Mucosa of descending colon (tissue), 3 donors: ENCODE measurements around the gene DNAH17. TPM values are rescaled to one million over a fixed set of nuclear protein-coding genes. Genes with fewer than 3 reads are reported as not detected.

Experiments used
- ATAC-seq: fragments of 200-7000 bp; cut with Tn5 transposase; one replicate; pipeline ENCODE4 v1.9.1; 2020; ENCODE audit warnings: mild to moderate bottlenecking, moderate library complexity
- DNase-seq, 3 donors: peaks; one replicate each; pipeline ENCODE4 v3.0.0-alpha.2; 2020
- H3K36me3 ChIP-seq: fragments of 200-600 bp; one replicate; pipeline ENCODE4 v1.8.0; 2021; ENCODE audit warnings: low read depth, mild to moderate bottlenecking
- H3K4me1 ChIP-seq: fragments of 200-600 bp; one replicate; pipeline ENCODE4 v1.8.0; 2021; ENCODE audit warnings: low read depth, mild to moderate bottlenecking
- H3K4me3 ChIP-seq: fragments of 200-600 bp; one replicate; pipeline ENCODE4 v1.8.0; 2021; ENCODE audit warnings: mild to moderate bottlenecking
- H3K9me3 ChIP-seq: fragments of 200-600 bp; one replicate; pipeline ENCODE4 v1.8.0; 2021; ENCODE audit warnings: mild to moderate bottlenecking
- intact Hi-C, 2 donors: fragments of 100-400 bp; cut with DNase I in 1 of 2; cut with micrococcal nuclease in 1 of 2; formaldehyde crosslinking; loops; one replicate each; pipeline versions ENCODE4 v1.11.0 to v1.11.1; 2022; cut with DNase I, micrococcal nuclease
- total RNA-seq, 3 donors: library from RNA; stranded (reverse); fragmentation: NEBNext Ultra II Directional in 2 of 3; extraction: Animal tissue kit (Norgen Biotek cat#: 25700) in 2 of 3; gene quantifications; one replicate each; pipeline versions ENCODE4 v1.2.1 to v1.2.4, GENCODE V29; 2021 to 2023
- TF ChIP-seq, protein P1 (sequence below): fragments of 200-600 bp; IDR thresholded peaks from one replicate; pipeline ENCODE4 v1.8.0; 2022; ENCODE audit warnings: antibody characterized with exemption, mild to moderate bottlenecking
- donor health status: DM: no; HTN: no; CAD: no; lungs with moderate emphysema.
- donor health status: DM: no; HTN: no; CAD: no.
- donor health status: DM: no; HTN: yes; CAD: no.

DNAH17 gene
- total RNA-seq, 3 donors from 2014 or later: 0.06 to 0.17 TPM; not detected in 1

DNA sequence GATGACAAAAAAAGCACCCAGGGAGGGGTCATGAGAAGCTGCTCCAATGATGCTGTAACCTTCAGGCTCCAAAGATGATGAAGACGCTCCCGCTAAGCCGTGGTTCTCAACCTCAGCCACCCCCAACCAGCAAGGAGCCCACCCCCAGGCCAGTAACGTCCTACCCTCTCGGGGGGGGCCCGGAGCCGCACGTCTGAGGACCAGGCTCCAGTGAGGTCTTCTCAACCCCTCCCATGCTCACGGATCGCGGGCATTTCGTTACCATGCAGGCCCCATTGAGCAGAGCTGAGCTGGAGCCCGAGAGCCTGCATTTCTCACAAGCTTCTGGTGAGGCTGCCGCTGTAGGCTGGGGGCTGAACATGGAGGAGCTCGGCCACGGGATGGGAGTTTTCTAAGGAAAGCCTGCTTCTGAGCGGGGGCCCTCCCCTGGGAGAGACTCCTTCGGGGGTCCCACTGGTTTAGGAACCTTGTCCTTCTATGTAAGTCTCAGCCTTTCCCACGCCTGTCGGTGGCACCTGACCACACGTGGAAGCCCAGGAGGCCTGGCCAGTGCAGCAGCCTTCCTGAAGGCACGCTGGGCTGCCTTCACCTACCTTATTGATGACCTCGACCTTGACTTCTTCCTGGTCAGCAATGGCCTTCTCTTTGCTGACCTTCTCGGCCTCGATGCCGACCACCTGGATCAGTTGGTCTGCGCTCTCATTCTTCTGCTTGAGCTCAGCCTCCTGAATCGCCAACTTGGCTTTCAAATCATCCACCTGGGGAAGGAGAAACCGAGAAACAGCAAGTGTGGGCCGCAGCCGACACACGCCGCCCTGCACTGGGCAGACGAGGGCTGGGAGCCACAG, 116.0 kb downstream of the DNAH17 start:
- DNase-seq (no peak), ATAC-seq (no peak)
- Histone ChIP-seq H3K4me3 (no peak overlapping the region), H3K36me3 (no peaks in the 10 kb centered on the region), H3K4me1 (no peaks in the 10 kb centered on the region), H3K9me3 (no peaks in the 10 kb centered on the region)
- intact Hi-C loops: no loop called here
- TF ChIP-seq, protein P1, sequence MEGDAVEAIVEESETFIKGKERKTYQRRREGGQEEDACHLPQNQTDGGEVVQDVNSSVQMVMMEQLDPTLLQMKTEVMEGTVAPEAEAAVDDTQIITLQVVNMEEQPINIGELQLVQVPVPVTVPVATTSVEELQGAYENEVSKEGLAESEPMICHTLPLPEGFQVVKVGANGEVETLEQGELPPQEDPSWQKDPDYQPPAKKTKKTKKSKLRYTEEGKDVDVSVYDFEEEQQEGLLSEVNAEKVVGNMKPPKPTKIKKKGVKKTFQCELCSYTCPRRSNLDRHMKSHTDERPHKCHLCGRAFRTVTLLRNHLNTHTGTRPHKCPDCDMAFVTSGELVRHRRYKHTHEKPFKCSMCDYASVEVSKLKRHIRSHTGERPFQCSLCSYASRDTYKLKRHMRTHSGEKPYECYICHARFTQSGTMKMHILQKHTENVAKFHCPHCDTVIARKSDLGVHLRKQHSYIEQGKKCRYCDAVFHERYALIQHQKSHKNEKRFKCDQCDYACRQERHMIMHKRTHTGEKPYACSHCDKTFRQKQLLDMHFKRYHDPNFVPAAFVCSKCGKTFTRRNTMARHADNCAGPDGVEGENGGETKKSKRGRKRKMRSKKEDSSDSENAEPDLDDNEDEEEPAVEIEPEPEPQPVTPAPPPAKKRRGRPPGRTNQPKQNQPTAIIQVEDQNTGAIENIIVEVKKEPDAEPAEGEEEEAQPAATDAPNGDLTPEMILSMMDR: no peak

DNA sequence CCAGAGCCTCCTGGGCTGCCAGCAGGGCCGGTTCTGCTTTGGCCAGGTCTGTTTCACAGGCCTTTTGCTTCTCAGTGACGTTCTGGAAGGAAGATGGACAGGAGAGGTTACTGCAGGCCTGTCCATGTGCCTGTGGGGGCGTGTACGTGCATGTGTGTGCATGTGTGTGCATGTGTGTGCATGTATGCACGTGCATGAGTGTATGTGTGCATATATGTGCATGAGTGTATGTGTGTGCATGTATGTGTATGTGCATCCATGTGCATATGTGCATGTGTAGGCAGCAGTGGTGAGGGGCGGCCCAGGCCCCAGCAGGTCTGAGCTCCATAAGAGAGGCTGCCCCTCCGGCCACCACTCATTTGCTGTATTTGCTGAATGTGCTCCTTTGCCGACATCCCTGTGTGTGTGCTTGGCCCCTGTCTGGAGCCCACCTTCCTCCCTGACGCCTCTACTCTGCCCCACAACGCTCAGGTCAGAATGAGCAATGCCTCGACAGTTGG, 117.0 kb downstream of the DNAH17 start:
- intact Hi-C loops: no loop called here
- ATAC-seq: no peak
- no peaks in the 10 kb centered on the region for H3K4me1 ChIP-seq
- H3K9me3 ChIP-seq: no peaks in the 10 kb centered on the region
- no peak for DNase-seq
- TF ChIP-seq, protein P1: no peak
- no peaks in the 10 kb centered on the region for H3K36me3 ChIP-seq
- no peak overlapping the region for H3K4me3 ChIP-seq

DNA sequence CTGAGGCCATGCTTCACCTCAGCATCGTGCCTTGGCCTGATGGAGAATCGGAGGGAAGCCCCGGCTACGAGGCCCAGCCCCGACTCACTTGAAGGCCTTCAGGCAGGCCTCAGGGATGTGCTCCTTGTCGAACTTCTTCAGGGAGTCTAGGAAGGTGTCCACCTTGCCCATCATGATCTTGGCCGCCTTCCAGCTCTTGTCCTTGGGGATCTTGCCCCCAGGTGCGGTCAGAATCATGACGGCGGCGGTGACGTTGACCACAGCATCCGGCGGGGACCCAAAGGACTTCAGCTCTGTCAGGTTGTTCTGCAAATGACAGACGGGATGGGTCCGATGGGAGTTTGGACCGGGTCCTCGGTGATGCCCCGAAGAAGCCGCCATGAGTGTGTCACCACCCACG, 117.5 kb downstream of the DNAH17 start:
- ATAC-seq: no peak
- H3K4me3 ChIP-seq: no peak overlapping the region
- TF ChIP-seq, protein P1: no peak
- H3K4me1 ChIP-seq: no peaks in the 10 kb centered on the region
- intact Hi-C loops: no loop called here
- H3K36me3 ChIP-seq: no peaks in the 10 kb centered on the region
- DNase-seq: no peak
- H3K9me3 ChIP-seq: no peaks in the 10 kb centered on the region

DNA sequence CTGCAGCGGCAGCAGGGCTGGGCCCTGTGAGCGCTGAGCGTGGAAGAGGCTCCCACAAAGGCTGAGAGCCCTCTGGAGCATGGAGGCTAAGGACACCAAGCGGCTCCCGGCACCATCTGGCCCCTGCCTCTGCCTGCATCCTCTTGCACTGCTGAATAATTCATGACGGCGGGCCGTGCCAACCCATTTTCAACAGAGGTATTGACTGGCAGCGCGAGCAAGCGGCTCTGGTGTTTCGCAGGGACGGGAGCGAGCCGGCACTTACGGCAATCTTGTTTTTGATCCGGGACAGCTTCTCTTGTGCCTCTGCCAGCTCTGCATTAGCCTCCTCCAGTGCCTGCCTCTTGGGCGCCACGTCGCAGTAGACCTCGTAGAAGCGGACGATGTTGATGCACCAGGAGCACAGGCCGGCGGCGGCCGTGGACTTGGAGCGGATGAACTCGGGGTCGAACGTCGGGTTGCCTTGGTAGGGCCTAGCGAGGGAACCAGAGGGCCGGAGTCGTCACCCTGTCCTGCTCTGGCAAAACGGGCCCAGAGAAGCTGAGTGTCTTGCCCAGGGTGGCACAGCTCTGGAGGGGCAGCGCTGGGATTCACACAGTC, 118.4 kb downstream of the DNAH17 start:
- no peak for DNase-seq
- TF ChIP-seq, protein P1: no peak
- Histone ChIP-seq H3K9me3 (no peaks in the 10 kb centered on the region), H3K36me3 (no peaks in the 10 kb centered on the region), H3K4me1 (no peaks in the 10 kb centered on the region), H3K4me3 (no peak overlapping the region)
- intact Hi-C loops: no loop called here
- ATAC-seq: no peak

DNA sequence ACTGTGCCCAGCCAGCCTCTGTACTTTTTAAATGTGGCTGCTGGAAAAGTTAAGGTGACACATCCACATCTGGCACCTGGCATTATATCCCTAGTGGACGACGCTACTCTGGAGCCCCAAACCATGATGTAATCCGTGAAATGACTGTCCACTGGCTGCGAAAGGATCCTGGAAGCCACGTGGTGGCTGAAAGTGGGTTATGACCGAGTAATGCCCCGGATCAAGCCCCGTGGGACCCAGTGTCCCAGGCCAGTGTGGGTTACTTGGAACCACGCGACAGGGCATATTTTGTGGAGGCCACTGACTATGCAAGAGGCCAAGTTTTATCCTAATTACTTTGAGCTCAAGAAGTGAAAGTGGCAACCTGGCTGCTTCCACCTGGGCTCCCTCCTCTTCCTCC, 119.1 kb downstream of the DNAH17 start:
- Histone ChIP-seq H3K9me3 (no peaks in the 10 kb centered on the region), H3K36me3 (no peaks in the 10 kb centered on the region), H3K4me1 (no peaks in the 10 kb centered on the region), H3K4me3 (no peak overlapping the region)
- TF ChIP-seq, protein P1: no peak
- DNase-seq: no peak
- intact Hi-C loops: no loop called here
- ATAC-seq: no peak
